SJSA1 (cell line): ENCODE results near the gene CLSTN2. TPM values are rescaled to one million over a fixed set of nuclear protein-coding genes. Genes with fewer than 3 reads are reported as not detected.

Source experiments
- DNase-seq, 2 experiments: peaks; one replicate each; pipeline ENCODE4 v3.0.0-alpha.2; 2015 to 2020; ENCODE audit warnings: low spot score in 2 of 2, low read depth in 1 of 2
- H3K27ac ChIP-seq: fragments of 250-450 bp; sonication (Bioruptor Pico); 2 replicates; pipeline ENCODE4 v1.5.1; 2020; ENCODE audit warnings: mild to moderate bottlenecking, moderate library complexity
- H3K27me3 ChIP-seq: fragments of 250-450 bp; sonication (Bioruptor Pico); replicated peaks from 2 replicates; pipeline ENCODE4 v1.5.1; 2020; ENCODE audit warnings: mild to moderate bottlenecking, moderate library complexity
- H3K36me3 ChIP-seq: fragments of 250-450 bp; sonication (Bioruptor Pico); 2 replicates; pipeline ENCODE4 v1.5.1; 2020; ENCODE audit warnings: mild to moderate bottlenecking
- H3K4me1 ChIP-seq: fragments of 250-450 bp; sonication (Bioruptor Pico); replicated peaks from 2 replicates; pipeline ENCODE4 v1.6.1; 2021; ENCODE audit warnings: mild to moderate bottlenecking
- H3K4me3 ChIP-seq: fragments of 250-450 bp; sonication (Bioruptor Pico); 2 replicates; pipeline ENCODE4 v1.5.1; 2020; ENCODE audit warnings: mild to moderate bottlenecking
- H3K9me3 ChIP-seq: fragments of 250-450 bp; sonication (Bioruptor Pico); replicated peaks from 2 replicates; pipeline ENCODE4 v1.5.1; 2020; ENCODE audit warnings: mild to moderate bottlenecking
- total RNA-seq: library from RNA; depleted of rRNA; stranded (reverse); fragments of >200 nt; shearing (Covaris generic); gene quantifications from 2 replicates; pipeline ENCODE4 v1.2.3, GENCODE V29; 2014

CLSTN2 gene
- total RNA-seq, 1 experiment from 2014 or later, result 0.05 TPM

- Histone ChIP-seq H3K36me3 (no peaks in the 10 kb centered on the region), H3K27me3 (no peaks in the 10 kb centered on the region), H3K9me3 (no peaks in the 10 kb centered on the region), H3K4me1 (no peaks in the 10 kb centered on the region), H3K4me3 (no peak overlapping the region), H3K27ac (no peak overlapping the region)
- DNase-seq, result peak in 1 of 2 experiments; percentile 24
Observed at GRCh38 chr3:140438736-140439470, 503.9 kb downstream of the CLSTN2 start.

- H3K4me3 ChIP-seq, result no peak overlapping the region
- H3K4me1 ChIP-seq, result no peaks in the 10 kb centered on the region
- H3K27me3 ChIP-seq, result no peaks in the 10 kb centered on the region
- no peaks in the 10 kb centered on the region for H3K36me3 ChIP-seq
- H3K9me3 ChIP-seq, result no peaks in the 10 kb centered on the region
- DNase-seq, result no peak
- no peak overlapping the region for H3K27ac ChIP-seq
Observed at GRCh38 chr3:140439527-140439926, 504.5 kb downstream of the CLSTN2 start.

GRCh38 chr3:140440446-140440845 lies 505.5 kb downstream of the CLSTN2 start:
- Histone ChIP-seq H3K27ac (no peak overlapping the region), H3K9me3 (no peaks in the 10 kb centered on the region), H3K27me3 (no peaks in the 10 kb centered on the region), H3K4me3 (no peak overlapping the region), H3K36me3 (no peaks in the 10 kb centered on the region), H3K4me1 (no peaks in the 10 kb centered on the region)
- DNase-seq, result no peak

GRCh38 chr3:140441006-140441405 lies 506.0 kb downstream of the CLSTN2 start:
- H3K9me3 ChIP-seq, result no peaks in the 10 kb centered on the region
- no peaks in the 10 kb centered on the region for H3K36me3 ChIP-seq
- H3K4me3 ChIP-seq, result no peak overlapping the region
- H3K4me1 ChIP-seq, result no peaks in the 10 kb centered on the region
- DNase-seq, result no peak
- H3K27me3 ChIP-seq, result no peaks in the 10 kb centered on the region
- H3K27ac ChIP-seq, result no peak overlapping the region

- no peak overlapping the region for H3K27ac ChIP-seq
- no peaks in the 10 kb centered on the region for H3K9me3 ChIP-seq
- H3K4me1 ChIP-seq, result no peaks in the 10 kb centered on the region
- H3K36me3 ChIP-seq, result no peaks in the 10 kb centered on the region
- no peaks in the 10 kb centered on the region for H3K27me3 ChIP-seq
- DNase-seq, result no peak
- no peak overlapping the region for H3K4me3 ChIP-seq
Observed at GRCh38 chr3:140442621-140443020, 507.6 kb downstream of the CLSTN2 start.

- H3K4me1 ChIP-seq, result no peaks in the 10 kb centered on the region
- H3K4me3 ChIP-seq, result no peak overlapping the region
- H3K27me3 ChIP-seq, result no peaks in the 10 kb centered on the region
- H3K36me3 ChIP-seq, result no peaks in the 10 kb centered on the region
- no peak for DNase-seq
- no peaks in the 10 kb centered on the region for H3K9me3 ChIP-seq
- H3K27ac ChIP-seq, result no peak overlapping the region
Observed at GRCh38 chr3:140443073-140443472, 508.1 kb downstream of the CLSTN2 start.

- no peak for DNase-seq
- no peaks in the 10 kb centered on the region for H3K27me3 ChIP-seq
- H3K9me3 ChIP-seq, result no peaks in the 10 kb centered on the region
- H3K4me1 ChIP-seq, result no peaks in the 10 kb centered on the region
- no peak overlapping the region for H3K4me3 ChIP-seq
- H3K27ac ChIP-seq, result no peak overlapping the region
- H3K36me3 ChIP-seq, result no peaks in the 10 kb centered on the region
Observed at GRCh38 chr3:140443806-140444205, 508.8 kb downstream of the CLSTN2 start.

- no peak overlapping the region for H3K27ac ChIP-seq
- H3K27me3 ChIP-seq, result no peaks in the 10 kb centered on the region
- H3K4me1 ChIP-seq, result no peaks in the 10 kb centered on the region
- H3K36me3 ChIP-seq, result no peaks in the 10 kb centered on the region
- H3K9me3 ChIP-seq, result no peaks in the 10 kb centered on the region
- H3K4me3 ChIP-seq, result no peak overlapping the region
- no peak for DNase-seq
Observed at GRCh38 chr3:140446734-140447133, 511.7 kb downstream of the CLSTN2 start.

GRCh38 chr3:140447136-140447535 lies 512.2 kb downstream of the CLSTN2 start:
- Histone ChIP-seq H3K27ac (no peak overlapping the region), H3K4me1 (no peaks in the 10 kb centered on the region), H3K36me3 (no peaks in the 10 kb centered on the region), H3K27me3 (no peaks in the 10 kb centered on the region), H3K9me3 (no peaks in the 10 kb centered on the region), H3K4me3 (no peak overlapping the region)
- DNase-seq, result no peak

GRCh38 chr3:140448001-140448400 lies 513.0 kb downstream of the CLSTN2 start:
- no peaks in the 10 kb centered on the region for H3K36me3 ChIP-seq
- H3K27ac ChIP-seq, result no peak overlapping the region
- no peak overlapping the region for H3K4me3 ChIP-seq
- H3K9me3 ChIP-seq, result no peaks in the 10 kb centered on the region
- no peaks in the 10 kb centered on the region for H3K4me1 ChIP-seq
- H3K27me3 ChIP-seq, result no peaks in the 10 kb centered on the region
- DNase-seq, result no peak

- Histone ChIP-seq H3K4me1 (no peaks in the 10 kb centered on the region), H3K9me3 (no peaks in the 10 kb centered on the region), H3K4me3 (no peak overlapping the region), H3K27ac (no peak overlapping the region), H3K27me3 (no peaks in the 10 kb centered on the region), H3K36me3 (no peaks in the 10 kb centered on the region)
- no peak for DNase-seq
Observed at GRCh38 chr3:140449413-140450256, 514.6 kb downstream of the CLSTN2 start.

GRCh38 chr3:140453750-140454149 lies 518.8 kb downstream of the CLSTN2 start:
- no peak overlapping the region for H3K27ac ChIP-seq
- H3K4me3 ChIP-seq, result no peak overlapping the region
- DNase-seq, result no peak
- H3K9me3 ChIP-seq, result no peaks in the 10 kb centered on the region
- H3K27me3 ChIP-seq, result no peaks in the 10 kb centered on the region
- H3K4me1 ChIP-seq, result no peaks in the 10 kb centered on the region
- no peaks in the 10 kb centered on the region for H3K36me3 ChIP-seq

GRCh38 chr3:140455521-140456214 lies 520.7 kb downstream of the CLSTN2 start:
- H3K27ac ChIP-seq, result no peak overlapping the region
- DNase-seq, result no peak
- H3K9me3 ChIP-seq, result no peaks in the 10 kb centered on the region
- no peaks in the 10 kb centered on the region for H3K27me3 ChIP-seq
- no peaks in the 10 kb centered on the region for H3K36me3 ChIP-seq
- no peak overlapping the region for H3K4me3 ChIP-seq
- no peaks in the 10 kb centered on the region for H3K4me1 ChIP-seq

- Histone ChIP-seq H3K4me3 (no peak overlapping the region), H3K27ac (no peak overlapping the region), H3K4me1 (no peaks in the 10 kb centered on the region), H3K36me3 (no peaks in the 10 kb centered on the region), H3K9me3 (no peaks in the 10 kb centered on the region), H3K27me3 (no peaks in the 10 kb centered on the region)
- DNase-seq, result no peak
Observed at GRCh38 chr3:140456974-140457373, 522.0 kb downstream of the CLSTN2 start.
